Effector memory CD4-positive, alpha-beta T cell (primary cell): ENCODE measurements around the gene LIN7A.
"Not testable (repeated sequence)": the region's sequence is repeated elsewhere in the genome, so short reads cannot be mapped to it uniquely, and the experiment has no call there.

Experiments
- DNase-seq, 3 donors: peaks; one replicate each; pipeline ENCODE4 v3.0.0-alpha.2; 2020
- H3K27ac ChIP-seq: 2 replicates; pipeline ENCODE4 v1.7.0; 2013; ENCODE audit warnings: mild to moderate bottlenecking, low read length, moderate library complexity; ENCODE audit not compliant: insufficient read depth, poor library complexity, severe bottlenecking
- H3K27me3 ChIP-seq: replicated peaks from 2 replicates; pipeline ENCODE4 v1.7.0; 2013; ENCODE audit warnings: mild to moderate bottlenecking, low read length; ENCODE audit not compliant: insufficient read depth, control insufficient read depth, poor library complexity, severe bottlenecking
- H3K36me3 ChIP-seq: 2 replicates; pipeline ENCODE4 v1.7.0; 2013; ENCODE audit warnings: mild to moderate bottlenecking, low read length, moderate library complexity; ENCODE audit not compliant: control insufficient read depth, insufficient read depth
- H3K4me1 ChIP-seq: 2 replicates; pipeline ENCODE4 v1.7.0; 2013; ENCODE audit warnings: low read length, mild to moderate bottlenecking; ENCODE audit not compliant: control insufficient read depth, insufficient read depth, poor library complexity, severe bottlenecking
- H3K4me3 ChIP-seq: 2 replicates; pipeline ENCODE4 v1.7.0; 2013; ENCODE audit warnings: low read length, low read depth, mild to moderate bottlenecking; ENCODE audit not compliant: insufficient read depth, poor library complexity, severe bottlenecking
- H3K9me3 ChIP-seq: 2 replicates; pipeline ENCODE4 v1.7.0; 2013; ENCODE audit warnings: mild to moderate bottlenecking, low read length, moderate library complexity; ENCODE audit not compliant: control insufficient read depth

LIN7A gene

GRCh38 chr12:80892597-80893445 is 44.9 kb downstream of the LIN7A start:
- Histone ChIP-seq H3K4me3 (no peak overlapping the region), H3K9me3 (no peaks in the 10 kb centered on the region), H3K36me3 (no peaks in the 10 kb centered on the region), H3K4me1 (no peaks in the 10 kb centered on the region), H3K27me3 (no peaks in the 10 kb centered on the region), H3K27ac (no peak overlapping the region)
- DNase-seq: no peak

- Histone ChIP-seq H3K9me3 (no peaks in the 10 kb centered on the region), H3K4me3 (no peak overlapping the region), H3K4me1 (no peaks in the 10 kb centered on the region), H3K27me3 (no peaks in the 10 kb centered on the region), H3K27ac (no peak overlapping the region), H3K36me3 (no peaks in the 10 kb centered on the region)
- DNase-seq: no peak
Measured at GRCh38 chr12:80884651-80885050, 53.1 kb downstream of the LIN7A start.

GRCh38 chr12:80881106-80881505 is 56.6 kb downstream of the LIN7A start:
- H3K27me3 ChIP-seq: no peaks in the 10 kb centered on the region
- no peak for DNase-seq
- H3K36me3 ChIP-seq: no peaks in the 10 kb centered on the region

GRCh38 chr12:80878452-80878851 is 59.3 kb downstream of the LIN7A start:
- H3K4me3 ChIP-seq: not testable (repeated sequence)

More at GRCh38 chr12:80881106-80881505, 56.6 kb downstream of the LIN7A start:
- Histone ChIP-seq H3K4me1 (no peaks in the 10 kb centered on the region), H3K27ac (no peak overlapping the region), H3K9me3 (no peaks in the 10 kb centered on the region), H3K4me3 (no peak overlapping the region)

GRCh38 chr12:80877721-80878265 is 59.9 kb downstream of the LIN7A start:
- Histone ChIP-seq H3K36me3 (no peaks in the 10 kb centered on the region), H3K4me1 (no peaks in the 10 kb centered on the region), H3K4me3 (no peak overlapping the region), H3K27me3 (no peaks in the 10 kb centered on the region), H3K27ac (no peak overlapping the region), H3K9me3 (no peaks in the 10 kb centered on the region)
- DNase-seq: no peak

More at GRCh38 chr12:80878452-80878851, 59.3 kb downstream of the LIN7A start:
- H3K27ac ChIP-seq, DNase-seq, H3K27me3 ChIP-seq, H3K9me3 ChIP-seq, H3K36me3 ChIP-seq, H3K4me1 ChIP-seq: not testable (repeated sequence)

GRCh38 chr12:80872053-80872452 is 65.7 kb downstream of the LIN7A start:
- H3K27me3 ChIP-seq: no peaks in the 10 kb centered on the region
- no peak overlapping the region for H3K27ac ChIP-seq
- no peak for DNase-seq
- H3K36me3 ChIP-seq: no peaks in the 10 kb centered on the region
- no peaks in the 10 kb centered on the region for H3K9me3 ChIP-seq
- no peaks in the 10 kb centered on the region for H3K4me1 ChIP-seq
- H3K4me3 ChIP-seq: no peak overlapping the region

- Histone ChIP-seq H3K4me1 (no peaks in the 10 kb centered on the region), H3K27me3 (no peaks in the 10 kb centered on the region), H3K27ac (no peak overlapping the region), H3K36me3 (no peaks in the 10 kb centered on the region), H3K9me3 (no peaks in the 10 kb centered on the region), H3K4me3 (no peak overlapping the region)
- no peak for DNase-seq
Measured at GRCh38 chr12:80869264-80869663, 68.5 kb downstream of the LIN7A start.

- no peaks in the 10 kb centered on the region for H3K4me1 ChIP-seq
- DNase-seq: no peak
- no peaks in the 10 kb centered on the region for H3K27me3 ChIP-seq
- H3K4me3 ChIP-seq: no peak overlapping the region
- no peaks in the 10 kb centered on the region for H3K36me3 ChIP-seq
- H3K27ac ChIP-seq: no peak overlapping the region
- H3K9me3 ChIP-seq: no peaks in the 10 kb centered on the region
Measured at GRCh38 chr12:80868576-80868975, 69.2 kb downstream of the LIN7A start.

- DNase-seq: no peak
- Histone ChIP-seq H3K36me3 (no peaks in the 10 kb centered on the region), H3K27me3 (no peaks in the 10 kb centered on the region), H3K9me3 (no peaks in the 10 kb centered on the region), H3K27ac (no peak overlapping the region), H3K4me3 (no peak overlapping the region), H3K4me1 (no peaks in the 10 kb centered on the region)
Measured at GRCh38 chr12:80867941-80868340, 69.8 kb downstream of the LIN7A start.

- Histone ChIP-seq H3K9me3 (no peaks in the 10 kb centered on the region), H3K36me3 (no peaks in the 10 kb centered on the region), H3K4me1 (no peaks in the 10 kb centered on the region), H3K4me3 (no peak overlapping the region), H3K27me3 (no peaks in the 10 kb centered on the region), H3K27ac (no peak overlapping the region)
- DNase-seq: no peak
Measured at GRCh38 chr12:80864046-80864735, 73.5 kb downstream of the LIN7A start.
